Calu3 (cell line): ENCODE measurements around the gene CTIF. TPM values are rescaled to one million over a fixed set of nuclear protein-coding genes. Genes with fewer than 3 reads are reported as not detected.

Experiments used
- BruUV-seq: library from RNA; stranded (reverse); fragments of 400-500 nt; replicated peaks from 2 replicates; lab custom pipeline; 2021; lab: Mats Ljungman, UMichigan
- CTCF ChIA-PET: fragments of 300-600 bp; sonication (Branson Sonifier 250); formaldehyde crosslinking; loops from one replicate; lab custom pipeline; 2022; ENCODE audit warnings: antibody characterized with exemption; lab: Charles Lee
- DNase-seq: peaks from one replicate; pipeline ENCODE4 v3.0.0; 2022
- H3K27ac Mint-ChIP-seq: one replicate; pipeline ENCODE4 v1.8.0; 2022; ENCODE audit warnings: mixed read lengths; ENCODE audit not compliant: unreplicated experiment
- H3K27me3 Mint-ChIP-seq: one replicate; pipeline ENCODE4 v1.8.0; 2022; ENCODE audit warnings: mixed read lengths; ENCODE audit not compliant: unreplicated experiment
- H3K36me3 Mint-ChIP-seq: one replicate; pipeline ENCODE4 v1.8.0; 2022; ENCODE audit warnings: mild to moderate bottlenecking, moderate library complexity, mixed read lengths; ENCODE audit not compliant: insufficient read depth, unreplicated experiment
- H3K4me1 Mint-ChIP-seq: one replicate; pipeline ENCODE4 v1.8.0; 2022; ENCODE audit warnings: mild to moderate bottlenecking, low read depth, mixed read lengths; ENCODE audit not compliant: unreplicated experiment
- H3K4me3 Mint-ChIP-seq: one replicate; pipeline ENCODE4 v1.8.0; 2022; ENCODE audit warnings: mild to moderate bottlenecking, low read depth, moderate library complexity, mixed read lengths; ENCODE audit not compliant: unreplicated experiment
- H3K9me3 Mint-ChIP-seq: one replicate; pipeline ENCODE4 v1.8.0; 2022; ENCODE audit warnings: low read depth, mixed read lengths; ENCODE audit not compliant: unreplicated experiment
- CTCF ChIP-seq: fragments of 200-600 bp; IDR thresholded peaks from one replicate; pipeline ENCODE4 v1.8.0; 2022; ENCODE audit warnings: antibody characterized with exemption; ENCODE audit not compliant: unreplicated experiment
- intact Hi-C: fragments of 100-400 bp; cut with micrococcal nuclease; formaldehyde crosslinking; loops from one replicate; pipeline ENCODE4 v1.10.0; 2022; ENCODE audit not compliant: unreplicated experiment
- total RNA-seq: library from RNA; stranded (reverse); gene quantifications from 2 replicates; pipeline ENCODE4 v1.2.3, GENCODE V29; 2022

The CTIF gene
- total RNA-seq, 1 experiment from 2014 or later: 40.8 TPM

GRCh38 chr18:48846423-48846932, 307.6 kb downstream of the CTIF start:
- Mint-ChIP-seq H3K27ac (no peak overlapping the region), H3K9me3 (peaks cover 10% of the 10 kb centered on the region), H3K27me3 (no peaks in the 10 kb centered on the region), H3K4me1 (no peaks in the 10 kb centered on the region), H3K4me3 (no peak overlapping the region), H3K36me3 (no peaks in the 10 kb centered on the region)
- intact Hi-C loops: no loop called here
- no peak for TF ChIP-seq CTCF
- CTCF ChIA-PET: no interaction called here
- DNase-seq: no peak
- BruUV-seq: no TSS peak

GRCh38 chr18:48847807-48848486, 309.1 kb downstream of the CTIF start:
- BruUV-seq: no TSS peak

DNA sequence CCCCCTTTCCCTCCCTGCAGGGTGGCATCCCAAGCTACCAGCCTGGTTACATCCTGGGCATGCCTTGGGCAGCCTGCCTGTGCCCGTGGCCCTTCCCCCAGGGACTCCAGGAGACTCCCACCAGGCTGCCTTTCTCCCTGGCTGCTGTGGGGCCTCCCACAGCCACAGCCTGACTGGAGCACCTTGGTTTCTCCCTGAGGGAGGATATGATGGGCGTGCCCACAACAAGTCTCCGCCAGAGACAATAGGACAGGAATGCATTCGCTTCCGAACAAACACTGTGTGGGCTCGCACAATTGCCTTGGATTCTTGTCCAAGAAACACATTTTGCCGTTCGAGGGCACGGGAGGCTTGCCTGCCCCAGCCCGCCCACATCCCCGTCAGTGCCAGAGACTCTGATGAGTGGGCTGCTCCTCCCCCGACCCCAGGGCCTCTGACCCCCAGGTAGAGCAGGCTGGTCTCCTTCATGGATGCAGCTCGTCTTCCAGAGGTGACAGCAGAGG, 309.9 kb downstream of the CTIF start:
- no peak for DNase-seq
- no peak overlapping the region for H3K27ac Mint-ChIP-seq
- no peaks in the 10 kb centered on the region for H3K4me1 Mint-ChIP-seq
- CTCF ChIA-PET: no interaction called here
- H3K27me3 Mint-ChIP-seq: no peaks in the 10 kb centered on the region
- BruUV-seq: no TSS peak
- H3K36me3 Mint-ChIP-seq: no peaks in the 10 kb centered on the region
- TF ChIP-seq CTCF: no peak
- H3K4me3 Mint-ChIP-seq: no peak overlapping the region
- intact Hi-C loops: no loop called here
- H3K9me3 Mint-ChIP-seq: peaks cover 10% of the 10 kb centered on the region

More at GRCh38 chr18:48847807-48848486, 309.1 kb downstream of the CTIF start:
- CTCF ChIA-PET: no interaction called here
- Mint-ChIP-seq H3K4me1 (no peaks in the 10 kb centered on the region), H3K27me3 (no peaks in the 10 kb centered on the region), H3K9me3 (peaks cover 10% of the 10 kb centered on the region), H3K27ac (no peak overlapping the region), H3K4me3 (no peak overlapping the region), H3K36me3 (no peaks in the 10 kb centered on the region)
- DNase-seq: no peak
- intact Hi-C loops: no loop called here
- TF ChIP-seq CTCF: no peak

- CTCF ChIA-PET: interaction anchor here (0.6 kb wide), 1 partner anchor 10 kb away, joined by 8 read pairs; no protein-coding TSS in a partner anchor
- H3K27me3 Mint-ChIP-seq: no peaks in the 10 kb centered on the region
- no peak overlapping the region for H3K27ac Mint-ChIP-seq
- no peak for TF ChIP-seq CTCF
- intact Hi-C loops: no loop called here
- DNase-seq: no peak
- H3K4me3 Mint-ChIP-seq: no peak overlapping the region
- no TSS peak for BruUV-seq
- H3K9me3 Mint-ChIP-seq: peaks cover 3% of the 10 kb centered on the region
- H3K4me1 Mint-ChIP-seq: no peaks in the 10 kb centered on the region
- no peaks in the 10 kb centered on the region for H3K36me3 Mint-ChIP-seq
Observed at GRCh38 chr18:48850822-48851598, 312.2 kb downstream of the CTIF start.
